Suprapubic skin (tissue), 3 donors: ENCODE data around the gene CDH4.

Experiments used
- EP300 ChIP-seq: sonication (generic); formaldehyde crosslinking; IDR thresholded peaks from one replicate; pipeline ENCODE4 v1.6.1; 2017; ENCODE audit warnings: antibody characterized with exemption
- POLR2A ChIP-seq, 2 donors: fragments of 450-650 bp; IDR thresholded peaks; one replicate each; pipeline ENCODE4 v1.6.1; 2017; ENCODE audit warnings: antibody characterized with exemption in 2 of 2, mild to moderate bottlenecking in 2 of 2, moderate library complexity in 2 of 2
- TF ChIP-seq, protein P1 (sequence below), 2 donors: fragments of 200-600 bp in 1 of 2; fragments of 450-650 bp in 1 of 2; sonication (generic) in 1 of 2; IDR thresholded peaks; one replicate each; pipeline ENCODE4 v1.5.1; 2016 to 2019; ENCODE audit warnings: antibody characterized with exemption in 2 of 2, mild to moderate bottlenecking in 1 of 2, moderate library complexity in 1 of 2

DNA sequence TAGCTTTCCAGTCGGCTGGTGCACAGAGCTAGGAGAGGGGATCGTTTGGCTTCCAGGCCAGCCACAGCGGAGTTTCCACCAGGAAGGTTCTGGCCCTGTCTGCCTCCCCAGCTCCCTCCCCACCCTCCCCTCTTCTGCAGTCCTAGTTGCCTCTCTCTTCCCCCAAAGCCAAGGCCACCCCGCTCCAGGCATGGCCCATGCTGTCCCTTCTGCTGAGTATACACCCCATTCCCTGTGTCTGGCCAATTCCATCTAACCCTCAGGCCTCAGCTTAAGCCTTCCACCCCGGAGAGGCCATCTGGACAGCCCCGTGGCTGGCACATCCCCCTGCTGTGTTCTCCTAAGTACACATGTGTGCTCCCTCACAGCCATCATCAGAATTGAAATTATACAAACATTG, 167.4 kb downstream of the CDH4 start:
- TF ChIP-seq, protein P1, sequence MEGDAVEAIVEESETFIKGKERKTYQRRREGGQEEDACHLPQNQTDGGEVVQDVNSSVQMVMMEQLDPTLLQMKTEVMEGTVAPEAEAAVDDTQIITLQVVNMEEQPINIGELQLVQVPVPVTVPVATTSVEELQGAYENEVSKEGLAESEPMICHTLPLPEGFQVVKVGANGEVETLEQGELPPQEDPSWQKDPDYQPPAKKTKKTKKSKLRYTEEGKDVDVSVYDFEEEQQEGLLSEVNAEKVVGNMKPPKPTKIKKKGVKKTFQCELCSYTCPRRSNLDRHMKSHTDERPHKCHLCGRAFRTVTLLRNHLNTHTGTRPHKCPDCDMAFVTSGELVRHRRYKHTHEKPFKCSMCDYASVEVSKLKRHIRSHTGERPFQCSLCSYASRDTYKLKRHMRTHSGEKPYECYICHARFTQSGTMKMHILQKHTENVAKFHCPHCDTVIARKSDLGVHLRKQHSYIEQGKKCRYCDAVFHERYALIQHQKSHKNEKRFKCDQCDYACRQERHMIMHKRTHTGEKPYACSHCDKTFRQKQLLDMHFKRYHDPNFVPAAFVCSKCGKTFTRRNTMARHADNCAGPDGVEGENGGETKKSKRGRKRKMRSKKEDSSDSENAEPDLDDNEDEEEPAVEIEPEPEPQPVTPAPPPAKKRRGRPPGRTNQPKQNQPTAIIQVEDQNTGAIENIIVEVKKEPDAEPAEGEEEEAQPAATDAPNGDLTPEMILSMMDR (IDR thresholded peaks at IDR 0.05), result no peak
- TF ChIP-seq EP300, result no peak
- TF ChIP-seq POLR2A (IDR thresholded peaks at IDR 0.05), result no peak
